Measurements from ENCODE around the gene CRIM1. TPM values are rescaled to one million over a fixed set of nuclear protein-coding genes. Genes with fewer than 3 reads are reported as not detected.
A peak's percentile ranks its signal among the peaks of the same experiment; 100 is the strongest.
"Not testable (repeated sequence)": the region's sequence is repeated elsewhere in the genome, so short reads cannot be mapped to it uniquely, and the experiment has no call there.

The CRIM1 gene, protein sequence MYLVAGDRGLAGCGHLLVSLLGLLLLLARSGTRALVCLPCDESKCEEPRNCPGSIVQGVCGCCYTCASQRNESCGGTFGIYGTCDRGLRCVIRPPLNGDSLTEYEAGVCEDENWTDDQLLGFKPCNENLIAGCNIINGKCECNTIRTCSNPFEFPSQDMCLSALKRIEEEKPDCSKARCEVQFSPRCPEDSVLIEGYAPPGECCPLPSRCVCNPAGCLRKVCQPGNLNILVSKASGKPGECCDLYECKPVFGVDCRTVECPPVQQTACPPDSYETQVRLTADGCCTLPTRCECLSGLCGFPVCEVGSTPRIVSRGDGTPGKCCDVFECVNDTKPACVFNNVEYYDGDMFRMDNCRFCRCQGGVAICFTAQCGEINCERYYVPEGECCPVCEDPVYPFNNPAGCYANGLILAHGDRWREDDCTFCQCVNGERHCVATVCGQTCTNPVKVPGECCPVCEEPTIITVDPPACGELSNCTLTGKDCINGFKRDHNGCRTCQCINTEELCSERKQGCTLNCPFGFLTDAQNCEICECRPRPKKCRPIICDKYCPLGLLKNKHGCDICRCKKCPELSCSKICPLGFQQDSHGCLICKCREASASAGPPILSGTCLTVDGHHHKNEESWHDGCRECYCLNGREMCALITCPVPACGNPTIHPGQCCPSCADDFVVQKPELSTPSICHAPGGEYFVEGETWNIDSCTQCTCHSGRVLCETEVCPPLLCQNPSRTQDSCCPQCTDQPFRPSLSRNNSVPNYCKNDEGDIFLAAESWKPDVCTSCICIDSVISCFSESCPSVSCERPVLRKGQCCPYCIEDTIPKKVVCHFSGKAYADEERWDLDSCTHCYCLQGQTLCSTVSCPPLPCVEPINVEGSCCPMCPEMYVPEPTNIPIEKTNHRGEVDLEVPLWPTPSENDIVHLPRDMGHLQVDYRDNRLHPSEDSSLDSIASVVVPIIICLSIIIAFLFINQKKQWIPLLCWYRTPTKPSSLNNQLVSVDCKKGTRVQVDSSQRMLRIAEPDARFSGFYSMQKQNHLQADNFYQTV
- 10 to 100 TPM; 22.8 to 35.5 (median 29.9) TPM for polyA plus RNA-seq (ENCODE audit: insufficient read depth in 1 of 5, insufficient read length in 5 of 5, low replicate concordance in 1 of 5)
- long read RNA-seq, donor 1, full-length matches to known transcripts = 4 of 4 reads
- long read RNA-seq, donor 1, partial matches to known transcripts = 0 of 4 reads
- long read RNA-seq, donor 1, other reads (novel, unspliced or antisense) = 0 of 4 reads
- long read RNA-seq, donor 2, full-length matches to known transcripts = 2 of 2 reads
- long read RNA-seq, donor 2, partial matches to known transcripts = 0 of 2 reads
- long read RNA-seq, donor 2, other reads (novel, unspliced or antisense) = 0 of 2 reads
- long read RNA-seq, donor 3 = 0 reads
- long read RNA-seq, donor 4, full-length matches to known transcripts = 1 of 54 reads
- long read RNA-seq, donor 4, partial matches to known transcripts = 41 of 54 reads
- long read RNA-seq, donor 4, other reads (novel, unspliced or antisense) = 12 of 54 reads
- long read RNA-seq, donor 5, partial matches to known transcripts = 143 of 152 reads
- long read RNA-seq, donor 5, other reads (novel, unspliced or antisense) = 9 of 152 reads
- long read RNA-seq, donor 6, full-length matches to known transcripts = 3 of 99 reads
- long read RNA-seq, donor 6, partial matches to known transcripts = 54 of 99 reads
- long read RNA-seq, donor 6, other reads (novel, unspliced or antisense) = 42 of 99 reads
- long read RNA-seq, donor 7 = 0 reads
- long read RNA-seq, donor 8 = 0 reads

DNA sequence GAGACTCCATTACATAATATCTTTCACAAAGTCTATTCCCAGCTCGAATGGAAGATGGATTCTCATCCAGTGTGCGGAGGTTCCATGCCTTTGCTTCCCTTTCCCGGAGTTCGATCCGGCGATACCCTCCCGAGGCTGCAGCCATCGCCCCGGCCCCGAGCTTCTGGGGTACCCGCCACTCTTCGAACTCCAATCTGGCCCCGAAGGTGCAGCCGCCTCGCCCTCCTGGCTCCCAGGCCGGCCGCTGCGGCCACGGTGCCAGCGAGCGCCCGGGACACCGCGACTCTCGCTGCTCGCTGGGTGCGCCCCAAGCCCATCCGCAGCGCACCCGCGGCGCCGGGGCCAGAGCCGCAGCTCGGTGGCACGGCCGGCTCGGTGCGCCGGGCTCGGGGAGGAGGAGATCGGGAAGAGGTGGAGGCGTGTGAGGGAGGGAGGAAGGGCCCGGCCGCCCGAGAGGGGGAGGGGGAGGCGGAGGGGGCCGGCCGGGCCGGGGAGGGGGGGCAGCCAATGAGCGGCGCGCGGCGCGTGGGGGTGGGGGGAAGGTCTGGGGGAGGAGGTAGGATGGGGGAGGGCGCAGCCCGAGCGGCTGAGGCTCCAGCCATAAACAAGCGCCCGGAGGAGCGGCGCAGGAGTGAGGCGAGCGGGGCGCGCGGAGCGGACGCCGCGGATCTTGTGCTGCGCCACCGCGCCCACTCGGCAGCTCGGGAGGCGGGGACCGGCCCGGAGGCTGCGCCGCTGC is at the start of gene CRIM1:
CRIM1 (plus strand) TSS at position 628 of the 739 bp plus-strand sequence. CDS start 515 bp downstream, outside the sequence.
- peak; percentile 86 to 87 for DNase-seq

DNA sequence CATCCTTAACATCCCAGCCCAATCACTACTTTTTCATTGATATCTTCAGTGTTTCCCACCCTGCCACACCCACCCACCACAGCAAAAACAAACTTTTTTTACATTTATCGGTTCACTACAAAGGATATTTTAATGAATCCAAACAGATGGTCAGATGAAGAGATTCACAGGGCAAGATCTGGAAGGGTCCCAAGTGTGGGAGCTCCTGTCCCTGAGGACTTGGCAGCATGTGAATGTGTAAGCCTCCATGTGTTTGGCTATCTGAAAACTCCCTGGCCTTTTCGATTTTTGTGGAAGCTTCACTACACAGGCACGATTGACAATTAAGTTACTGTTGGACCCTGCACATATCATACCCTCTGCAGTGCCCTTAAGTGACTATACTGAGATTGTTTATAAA is 48.1 kb upstream of the CRIM1 start:
- DNase-seq = no peak

DNA sequence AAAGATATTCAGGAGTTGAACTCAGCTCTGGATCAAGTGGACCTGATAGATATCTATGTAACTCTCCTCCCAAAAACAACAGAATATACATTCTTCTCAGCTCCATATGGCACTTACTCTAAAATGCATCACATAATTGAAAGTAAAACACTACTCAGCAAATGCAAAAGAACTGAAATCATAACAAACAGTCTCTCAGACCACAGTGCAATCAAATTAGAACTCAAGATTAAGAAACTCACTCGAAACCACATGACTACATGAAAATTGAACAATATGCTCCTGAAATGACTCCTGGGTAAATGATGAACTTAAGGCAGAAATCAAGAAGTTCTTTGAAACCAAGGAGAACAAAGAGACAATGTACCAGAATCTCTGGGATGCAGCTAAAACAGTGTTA is 45.1 kb upstream of the CRIM1 start:
- DNase-seq = not testable (repeated sequence)

DNA sequence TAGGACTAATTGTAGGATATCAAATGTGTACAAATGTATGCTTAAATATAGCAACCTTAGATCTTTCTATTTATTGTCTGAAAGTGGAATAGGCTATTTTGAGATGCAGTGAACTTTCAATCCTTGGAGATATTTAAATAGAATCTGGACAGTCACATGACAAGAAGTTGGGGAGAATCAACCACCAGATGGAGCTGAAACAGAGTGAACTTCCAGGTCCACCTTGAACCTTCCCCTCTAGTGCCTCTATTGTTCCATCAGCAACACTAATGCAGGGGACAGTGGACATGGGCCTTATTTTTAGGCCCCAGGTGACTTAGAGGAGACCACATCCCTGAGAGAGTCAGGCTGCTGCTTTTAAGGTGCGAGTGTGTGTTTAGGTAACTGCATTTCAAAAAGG is 37.0 kb upstream of the CRIM1 start:
- DNase-seq = no peak

DNA sequence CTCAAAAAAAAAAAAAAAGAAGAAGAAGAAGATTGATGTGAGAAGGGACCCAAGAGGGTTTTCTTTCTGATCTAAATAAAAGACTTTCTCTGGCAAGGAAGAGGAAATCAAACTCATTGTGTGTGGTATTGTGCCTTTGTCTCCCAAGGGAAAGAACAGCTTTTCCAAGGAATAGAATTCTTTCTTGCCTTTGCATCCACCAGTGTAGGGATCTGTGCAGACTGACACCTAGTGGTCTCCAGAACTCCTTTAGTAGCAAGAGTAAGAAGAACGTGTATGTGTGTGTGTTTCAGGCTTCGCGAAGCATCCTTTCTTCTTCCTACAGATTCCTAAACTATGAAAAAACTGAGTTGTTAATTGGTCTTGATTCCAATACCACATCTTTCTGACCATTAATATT is 33.5 kb upstream of the CRIM1 start:
- DNase-seq = peak in 1 of 2 donors; percentile 22

DNA sequence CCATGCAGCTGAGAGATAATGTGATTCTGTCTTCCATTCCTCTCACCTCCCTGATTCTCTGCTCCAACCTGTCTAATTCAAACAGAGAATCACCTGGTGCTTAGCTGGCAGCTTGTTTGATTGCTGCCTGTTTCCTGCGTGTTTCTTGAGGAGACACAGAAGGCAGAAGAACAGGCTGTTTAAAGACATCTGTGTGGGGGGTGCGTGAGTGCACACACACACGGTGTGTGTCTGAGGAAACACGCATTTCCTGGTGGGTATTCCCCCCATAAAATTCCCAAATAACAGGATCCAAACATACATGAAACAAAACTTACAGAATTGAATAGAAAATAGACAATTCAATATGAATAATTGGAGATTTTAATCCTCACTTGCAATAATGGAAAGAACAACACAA is 29.3 kb upstream of the CRIM1 start:
- DNase-seq = no peak

DNA sequence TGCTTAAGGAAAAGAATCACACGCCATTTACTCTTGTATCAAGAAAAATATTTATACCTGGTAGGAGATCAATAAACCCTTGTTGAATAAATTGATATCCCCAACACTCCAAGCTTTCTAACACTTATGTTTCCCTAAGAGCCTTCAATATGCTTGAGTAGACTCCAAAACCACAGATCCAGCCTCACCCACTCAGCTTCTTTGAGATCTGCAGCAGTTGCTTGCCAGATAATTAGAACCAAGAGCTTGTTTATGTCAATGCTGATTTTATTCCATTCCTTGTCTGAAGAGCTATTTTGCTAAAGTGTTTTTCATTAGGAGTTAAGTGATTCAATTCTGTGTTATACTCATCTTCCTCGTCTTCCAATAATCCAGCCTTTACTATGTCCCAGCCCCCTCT is 26.3 kb upstream of the CRIM1 start:
- DNase-seq = no peak

DNA sequence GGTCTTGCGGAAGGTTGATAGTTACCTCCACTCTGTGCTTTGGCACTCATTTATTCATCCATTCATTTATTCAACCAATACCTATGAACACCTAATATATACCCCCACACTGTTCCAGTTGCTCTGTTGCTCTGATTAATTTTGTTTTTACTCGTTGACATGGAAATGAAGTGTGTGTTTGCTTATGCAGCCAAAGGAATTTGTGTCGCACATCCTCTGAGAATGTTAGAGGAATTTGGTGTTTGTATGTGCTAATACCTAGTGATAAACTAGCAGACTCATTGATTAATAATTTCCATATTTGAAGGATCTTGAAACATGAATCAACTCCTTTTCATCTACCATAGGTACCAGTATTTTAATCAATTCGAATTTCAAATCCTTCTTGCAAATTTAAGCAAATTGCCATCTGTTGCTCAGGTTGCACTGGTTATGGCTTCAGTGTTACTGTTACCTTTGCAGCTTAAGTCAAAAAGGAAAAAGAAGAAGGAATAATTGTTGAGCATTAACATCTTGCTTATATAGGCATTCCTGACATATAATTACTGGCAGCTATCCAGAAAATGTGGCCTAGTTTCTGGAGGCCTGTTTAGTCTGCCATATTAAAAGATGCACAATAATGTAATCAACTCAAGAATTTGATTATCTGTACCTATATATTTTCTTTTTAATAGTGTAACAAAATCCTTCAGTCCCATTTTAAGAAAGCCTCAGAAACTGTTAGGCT is 25.7 kb upstream of the CRIM1 start:
- peak in 1 of 2 donors; percentile 22 for DNase-seq

DNA sequence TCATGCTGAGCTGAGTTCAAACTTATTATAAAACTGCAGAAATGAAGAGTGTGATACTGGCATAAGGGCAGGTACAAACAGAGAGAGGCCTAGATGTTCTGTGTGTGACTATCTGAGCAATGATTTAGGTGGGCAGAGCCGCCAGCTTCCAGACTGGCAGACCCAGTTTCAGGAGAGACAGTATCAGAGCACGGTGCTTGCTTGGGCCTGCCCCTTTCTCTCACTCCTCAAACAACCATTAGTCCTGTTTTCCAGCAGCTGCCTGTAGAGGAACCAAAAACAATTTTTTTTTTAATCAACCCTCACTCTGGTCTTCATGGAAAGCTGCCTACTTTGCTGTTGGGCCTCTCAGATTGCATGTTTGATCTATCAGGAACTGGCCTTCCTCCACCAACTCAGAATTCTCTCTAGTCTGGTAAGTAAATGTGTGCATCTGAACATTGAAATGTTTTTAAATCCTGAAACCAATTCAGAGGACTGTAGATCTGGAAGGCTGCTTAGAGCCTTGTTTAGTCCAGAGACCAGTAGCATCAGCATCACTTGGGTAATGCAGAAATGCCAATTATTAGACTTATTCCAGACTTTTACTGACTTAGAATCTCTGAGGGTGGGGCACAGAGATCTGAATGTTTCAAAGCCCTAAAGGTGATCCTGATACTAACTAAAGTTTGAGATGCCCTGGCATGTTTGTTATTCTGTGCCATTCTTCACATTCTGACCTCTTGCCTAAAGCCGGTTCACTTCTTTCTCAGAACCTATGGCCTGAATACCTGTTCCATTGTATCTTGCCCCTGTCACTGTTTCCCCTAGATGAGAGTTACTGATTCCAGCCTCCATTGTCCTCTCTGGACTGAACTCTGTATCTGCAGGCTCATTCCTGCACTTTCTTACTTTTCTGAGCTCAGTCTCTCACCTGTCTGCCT is 24.8 kb upstream of the CRIM1 start:
- DNase-seq = no peak

DNA sequence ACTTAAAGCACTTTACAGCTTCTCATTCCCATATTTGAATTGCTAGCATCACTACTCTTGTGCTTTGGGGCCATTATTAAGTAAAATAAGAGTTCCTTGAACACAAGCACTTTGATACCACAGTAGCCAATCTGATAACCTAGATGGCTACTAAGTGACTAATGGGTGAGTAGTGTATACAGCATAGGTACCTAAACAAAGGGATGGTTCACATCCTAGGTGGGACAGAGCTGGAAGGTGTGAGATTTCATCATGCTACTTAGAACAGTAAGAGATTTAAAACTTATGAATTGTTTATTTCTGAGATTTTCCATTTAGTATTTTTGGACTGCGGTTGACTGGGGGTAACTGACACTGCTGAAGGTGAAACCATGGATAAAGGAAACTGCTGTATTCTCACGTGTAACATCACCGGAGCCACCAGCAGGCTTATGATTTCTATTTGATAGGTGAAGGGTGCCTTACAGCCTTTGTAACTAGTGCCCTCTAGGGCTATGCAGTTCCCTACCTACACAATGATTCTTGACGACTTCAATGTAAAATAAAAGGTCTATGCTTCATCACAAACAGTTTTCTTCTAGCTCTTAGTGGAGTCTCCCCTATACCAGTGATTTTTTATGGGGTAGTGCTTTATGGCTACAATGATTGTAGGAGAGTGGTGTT is 22.1 kb upstream of the CRIM1 start:
- DNase-seq = no peak

DNA sequence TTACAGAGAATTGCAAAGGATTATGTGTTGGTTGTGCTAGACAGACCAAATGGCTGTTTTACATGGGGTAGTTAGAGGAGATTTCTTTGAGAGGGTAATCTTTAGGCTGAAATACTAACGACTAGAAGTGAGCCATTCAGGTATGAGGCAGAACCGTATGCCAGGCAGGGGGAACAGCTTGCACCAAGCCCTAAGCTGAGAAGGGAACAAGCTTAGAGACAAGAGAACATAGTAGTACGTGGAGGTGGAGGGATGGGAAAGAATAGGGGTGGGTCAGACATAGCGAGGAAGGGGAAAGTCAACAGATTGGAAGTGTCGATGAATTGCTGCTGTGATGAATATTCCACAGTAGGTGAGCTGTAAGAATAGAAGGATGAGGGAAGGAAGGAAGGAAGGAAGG is 20.0 kb upstream of the CRIM1 start:
- no peak for DNase-seq

DNA sequence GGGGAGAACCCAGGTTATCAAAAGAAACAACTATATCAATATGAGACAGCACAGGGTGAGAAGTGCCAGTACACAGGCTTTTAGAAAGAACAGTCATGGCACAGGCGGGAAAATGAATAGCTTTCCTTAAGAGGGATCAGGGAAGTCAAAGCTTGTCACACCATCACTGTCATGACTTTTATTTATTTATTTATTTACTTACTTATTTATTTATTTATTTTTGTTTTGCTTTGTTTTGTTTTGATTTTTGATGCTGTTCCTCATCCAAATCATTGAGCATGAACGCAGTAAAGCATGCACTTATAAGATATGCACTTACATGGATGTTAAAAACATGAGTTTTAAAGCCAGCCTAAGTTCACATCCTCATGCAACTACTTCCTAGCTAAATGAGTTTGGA is 19.3 kb upstream of the CRIM1 start:
- DNase-seq = no peak

DNA sequence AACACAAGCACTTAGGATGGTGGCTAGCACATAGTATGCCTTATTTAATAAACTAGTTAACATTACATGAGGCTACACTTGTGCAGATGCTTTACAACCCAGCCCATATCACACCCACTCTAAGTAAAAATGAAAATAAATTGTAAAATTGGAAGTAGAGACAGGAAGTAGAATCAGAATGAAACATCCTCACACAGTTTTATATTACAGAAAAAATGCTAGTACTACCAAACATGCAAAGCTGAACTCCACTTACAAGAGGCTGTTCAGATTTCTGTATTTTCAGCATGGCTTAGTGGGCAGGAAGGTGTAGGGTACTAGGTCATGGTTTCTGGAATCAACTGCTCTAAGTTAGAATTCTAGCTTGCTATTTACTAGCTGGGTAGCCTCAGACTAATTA is 18.2 kb upstream of the CRIM1 start:
- no peak for DNase-seq

DNA sequence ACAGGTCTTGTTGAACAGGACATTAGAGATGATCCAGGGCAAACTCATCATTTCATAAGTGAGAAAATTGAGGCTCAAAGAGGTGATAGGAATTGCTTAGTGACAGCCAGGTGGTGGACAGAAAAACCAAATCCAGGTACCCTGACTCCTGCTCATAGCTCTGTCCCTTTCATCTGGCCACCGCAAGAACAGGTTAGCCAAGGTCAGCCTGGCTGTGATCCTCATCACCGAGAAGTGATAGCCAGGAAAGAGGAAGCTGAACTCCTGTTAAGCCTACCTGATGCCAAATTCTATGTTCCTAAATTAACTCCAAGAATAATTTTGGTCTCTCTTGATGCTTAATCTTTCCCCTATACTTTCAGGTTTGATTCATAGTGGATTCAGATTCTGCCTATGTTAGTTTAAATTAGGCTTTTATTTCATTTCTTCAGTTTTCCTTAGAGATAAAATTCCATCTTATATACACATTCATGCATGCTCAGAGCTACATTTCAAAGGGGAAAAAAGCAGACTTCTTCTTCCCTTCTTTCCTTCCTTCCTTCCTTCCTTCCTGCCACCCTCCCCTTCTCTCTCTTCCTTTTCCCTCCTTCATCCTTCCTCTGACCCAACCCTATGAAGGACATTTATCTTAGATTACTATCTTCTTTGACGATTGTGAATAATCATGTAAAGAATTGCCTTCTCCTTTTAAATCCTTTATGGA is 17.3 kb upstream of the CRIM1 start:
- DNase-seq = no peak

DNA sequence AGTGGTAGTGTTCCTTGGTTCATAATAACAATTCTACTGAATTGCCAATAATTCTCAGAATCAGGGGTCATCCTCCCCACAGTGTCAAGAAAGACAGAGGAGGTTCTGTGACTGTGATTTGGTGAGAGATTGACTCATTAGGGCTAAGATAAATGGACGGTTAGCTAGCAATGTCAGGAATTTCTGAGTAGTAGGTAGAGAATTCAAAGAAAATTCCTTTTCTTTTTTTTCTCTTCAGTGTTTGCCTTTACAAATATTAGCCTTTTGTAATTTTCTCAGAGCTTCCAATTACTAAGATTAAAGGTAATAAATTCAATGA is 16.8 kb upstream of the CRIM1 start:
- DNase-seq = no peak

DNA sequence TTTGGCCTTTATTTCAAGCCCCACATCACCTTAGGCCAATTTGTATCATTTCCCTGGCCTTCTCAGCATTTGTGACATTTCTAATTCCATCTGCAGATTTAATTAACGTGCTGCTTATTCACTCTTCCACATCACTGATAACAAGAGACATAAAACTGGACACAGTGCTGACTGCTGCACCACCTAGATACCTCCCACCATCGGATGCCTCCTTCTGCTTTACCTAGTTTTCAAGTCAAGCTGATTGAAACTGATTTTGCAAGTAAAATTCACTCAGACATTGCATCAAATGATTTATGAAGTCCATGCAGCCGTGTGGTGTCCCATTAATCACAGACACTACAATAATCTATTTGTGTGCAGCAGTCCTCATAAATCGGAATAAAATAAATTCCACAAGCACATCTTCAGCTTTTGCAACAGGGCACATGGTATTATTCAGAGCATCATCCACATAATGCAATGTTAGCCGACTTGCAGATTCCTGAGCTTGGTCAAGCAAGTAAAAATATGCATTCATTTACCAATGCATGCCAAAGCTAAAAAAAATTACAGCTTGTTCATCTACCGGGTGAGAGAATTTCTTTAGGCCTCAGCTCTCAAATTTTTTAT is 15.9 kb upstream of the CRIM1 start:
- DNase-seq = no peak

DNA sequence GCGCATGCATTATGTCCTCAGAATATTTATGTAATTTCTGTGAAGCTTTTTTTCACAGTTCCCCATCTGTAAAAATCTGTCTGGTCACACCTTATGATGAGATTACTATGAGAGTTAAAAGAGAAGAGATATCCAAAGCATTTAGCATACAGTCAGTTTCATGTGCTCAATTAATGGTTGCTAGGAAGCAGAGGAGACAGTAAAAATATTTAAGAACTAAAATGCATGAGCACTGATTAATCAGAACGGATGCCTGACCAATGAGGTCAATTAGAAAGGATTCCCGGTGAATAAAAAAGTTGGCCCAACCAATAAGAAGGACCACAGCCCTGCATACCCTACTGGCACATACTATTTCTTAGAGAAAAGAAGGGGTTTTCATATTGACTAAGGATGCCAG is 12.0 kb upstream of the CRIM1 start:
- DNase-seq = no peak

All from right lung (tissue), 10 donors.